ENCODE measurements around the gene GNAZ.

DNA sequence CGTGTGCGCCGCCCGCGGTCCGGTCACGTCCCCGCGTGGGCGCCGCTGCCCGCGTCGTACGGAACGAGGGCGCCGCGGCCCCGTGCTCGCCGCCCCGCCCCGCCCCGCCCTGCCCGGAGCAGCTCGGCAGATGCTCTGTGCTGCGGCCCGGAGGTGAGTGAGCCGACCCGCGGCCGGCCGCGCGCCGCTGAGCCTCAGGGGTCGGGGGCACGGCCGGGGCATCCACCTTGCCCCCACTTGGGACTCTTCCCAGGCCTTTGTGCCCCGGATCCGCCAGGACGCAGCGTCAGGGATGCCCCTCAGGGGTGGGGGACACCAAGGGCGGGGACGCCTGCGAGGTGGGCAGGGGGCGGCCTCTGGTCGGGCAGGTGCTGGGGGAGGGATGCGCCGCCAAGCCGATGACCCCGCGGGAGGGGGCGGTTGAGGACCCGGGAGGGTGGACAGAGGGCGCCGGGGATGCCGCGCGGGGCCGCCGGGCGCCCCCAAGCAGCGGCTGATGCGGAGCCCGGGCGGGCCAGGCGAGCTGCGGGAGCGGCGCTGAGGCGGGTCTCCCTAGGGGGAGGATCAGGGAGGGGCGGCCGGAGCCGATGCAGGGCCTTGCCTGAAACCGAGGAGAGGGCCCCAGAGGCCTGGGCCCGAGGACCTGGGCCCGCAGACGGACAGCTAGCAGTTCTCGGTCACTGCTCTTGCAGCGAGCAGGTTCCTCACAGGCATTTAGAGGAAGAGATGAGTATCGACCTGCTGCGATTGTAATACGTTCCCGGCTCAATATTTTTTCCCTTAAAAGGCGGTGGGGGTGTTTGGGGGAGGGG is at the start of gene GNAZ:
- TF ChIP-seq TARDBP (IDR thresholded peaks at IDR 0.05) (no peak), FOXM1 (IDR thresholded peaks at IDR 0.05; ENCODE audit: borderline replicate concordance) (no peak), BHLHE40 (IDR thresholded peaks at IDR 0.05; ENCODE audit: borderline replicate concordance) (no peak), FOXK2 (IDR thresholded peaks at IDR 0.05) (no peak), ARNT (IDR thresholded peaks at IDR 0.05) (no peak), SUZ12 (IDR thresholded peaks at IDR 0.05) (no peak), FOXA1 (IDR thresholded peaks at IDR 0.05) (no peak), SP1 (IDR thresholded peaks at IDR 0.05) (no peak), L3MBTL2 (conservative IDR thresholded peaks at IDR 0.05) (no peak), NFRKB (IDR thresholded peaks at IDR 0.05) (no peak), ELF4 (IDR thresholded peaks at IDR 0.05) (no peak)

All from HEK293T (cell line).